Muscle layer of duodenum (tissue), 2 donors: ENCODE measurements around the gene UBTD1.

Source experiments
- H3K27ac ChIP-seq: one replicate; pipeline ENCODE4 v1.7.0; 2013; ENCODE audit warnings: mild to moderate bottlenecking, low read length
- H3K27me3 ChIP-seq: one replicate; pipeline ENCODE4 v1.7.0; 2013; ENCODE audit warnings: low read depth, mild to moderate bottlenecking, control low read depth, low read length
- H3K36me3 ChIP-seq, 2 donors: one replicate each; pipeline ENCODE4 v1.7.0; 2013; ENCODE audit warnings: low read length in 2 of 2, control low read depth in 1 of 2, mild to moderate bottlenecking in 1 of 2; ENCODE audit not compliant: insufficient read depth in 2 of 2, control insufficient read depth in 1 of 2
- H3K4me1 ChIP-seq, 2 donors: one replicate each; pipeline ENCODE4 v1.7.0; 2013; ENCODE audit warnings: low read length in 2 of 2, mild to moderate bottlenecking in 2 of 2, control low read depth in 1 of 2, moderate library complexity in 1 of 2; ENCODE audit not compliant: insufficient read depth in 2 of 2, control insufficient read depth in 1 of 2
- H3K4me3 ChIP-seq, 2 donors: one replicate each; pipeline ENCODE4 v1.7.0; 2013; ENCODE audit warnings: low read length in 2 of 2, low read depth in 1 of 2, mild to moderate bottlenecking in 1 of 2
- H3K9me3 ChIP-seq, 2 donors: one replicate each; pipeline ENCODE4 v1.7.0; 2013; ENCODE audit warnings: low read length in 2 of 2, control low read depth in 1 of 2, mild to moderate bottlenecking in 1 of 2; ENCODE audit not compliant: control insufficient read depth in 1 of 2
- donor health status: healthy.

The UBTD1 gene

DNA sequence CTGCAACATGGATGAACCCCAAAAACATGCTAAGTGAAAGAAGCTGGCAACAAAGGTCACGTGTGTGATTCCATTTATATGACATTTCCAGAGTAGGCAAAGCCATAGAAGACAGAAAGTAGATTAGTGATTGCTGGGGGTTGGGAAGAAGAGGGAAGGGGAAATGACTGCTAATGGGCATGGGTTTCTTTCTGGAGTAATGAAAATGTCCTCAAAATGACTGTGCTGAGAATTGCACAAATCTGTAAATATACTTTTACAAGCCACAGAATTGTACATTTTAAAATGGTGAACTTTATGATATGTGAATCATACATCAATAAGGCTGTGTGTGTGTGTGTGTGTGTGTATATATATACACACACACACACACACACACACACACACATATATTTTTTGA lies 16.3 kb upstream of the UBTD1 start:
- H3K27me3 ChIP-seq, result no peaks in the 10 kb centered on the region
- no peak overlapping the region for H3K27ac ChIP-seq
- no peak overlapping the region for H3K4me3 ChIP-seq
- H3K4me1 ChIP-seq, result no peaks in the 10 kb centered on the region
- no peaks in the 10 kb centered on the region for H3K9me3 ChIP-seq
- peaks cover 28 to 39% of the 10 kb centered on the region in 2 donors for H3K36me3 ChIP-seq

DNA sequence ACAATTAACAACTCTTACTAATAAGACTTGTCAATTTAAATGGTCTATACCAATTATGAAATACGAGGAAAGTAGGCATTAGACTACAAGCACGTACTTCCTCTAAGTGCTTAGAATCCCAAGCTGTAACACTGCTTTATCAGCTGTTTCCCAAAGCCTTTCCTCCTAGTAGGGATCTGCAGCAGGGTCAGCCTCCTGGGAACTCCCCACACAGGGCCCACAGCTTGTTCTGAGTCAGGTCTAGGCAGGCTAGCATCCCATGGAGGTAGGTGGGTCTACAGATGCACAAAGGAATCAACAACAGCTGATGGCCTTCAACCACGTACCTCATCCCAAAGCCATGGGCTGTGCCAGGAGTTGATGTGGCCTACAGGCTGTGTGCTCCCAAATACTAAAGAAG lies 15.2 kb upstream of the UBTD1 start:
- no peak overlapping the region for H3K27ac ChIP-seq
- no peaks in the 10 kb centered on the region for H3K9me3 ChIP-seq
- no peaks in the 10 kb centered on the region for H3K27me3 ChIP-seq
- no peaks in the 10 kb centered on the region for H3K4me1 ChIP-seq
- H3K36me3 ChIP-seq, result peaks cover 17 to 31% of the 10 kb centered on the region in 2 donors
- no peak overlapping the region for H3K4me3 ChIP-seq

DNA sequence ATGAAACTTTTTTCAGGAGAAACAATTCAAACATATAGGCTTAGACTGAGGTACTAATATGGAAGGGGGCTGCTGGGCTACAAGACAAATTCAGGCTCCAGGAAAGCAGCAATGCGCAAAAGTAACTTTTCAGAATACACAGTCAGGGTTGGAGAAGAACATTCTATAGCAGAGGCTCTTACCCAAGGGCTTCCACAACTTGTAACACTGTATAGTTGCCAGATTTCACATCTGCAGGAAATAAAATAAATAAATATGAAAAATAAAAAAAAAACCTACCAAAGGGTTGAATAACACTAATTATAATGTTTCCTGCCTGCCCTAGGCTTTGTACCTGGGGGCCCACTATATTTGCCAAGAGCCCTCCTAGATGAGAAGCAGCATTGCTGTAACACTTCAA lies 14.8 kb upstream of the UBTD1 start:
- Histone ChIP-seq H3K27ac (no peak overlapping the region), H3K36me3 (peaks cover 15 to 29% of the 10 kb centered on the region in 2 donors), H3K9me3 (no peaks in the 10 kb centered on the region), H3K4me3 (no peak overlapping the region), H3K27me3 (no peaks in the 10 kb centered on the region), H3K4me1 (no peaks in the 10 kb centered on the region)

DNA sequence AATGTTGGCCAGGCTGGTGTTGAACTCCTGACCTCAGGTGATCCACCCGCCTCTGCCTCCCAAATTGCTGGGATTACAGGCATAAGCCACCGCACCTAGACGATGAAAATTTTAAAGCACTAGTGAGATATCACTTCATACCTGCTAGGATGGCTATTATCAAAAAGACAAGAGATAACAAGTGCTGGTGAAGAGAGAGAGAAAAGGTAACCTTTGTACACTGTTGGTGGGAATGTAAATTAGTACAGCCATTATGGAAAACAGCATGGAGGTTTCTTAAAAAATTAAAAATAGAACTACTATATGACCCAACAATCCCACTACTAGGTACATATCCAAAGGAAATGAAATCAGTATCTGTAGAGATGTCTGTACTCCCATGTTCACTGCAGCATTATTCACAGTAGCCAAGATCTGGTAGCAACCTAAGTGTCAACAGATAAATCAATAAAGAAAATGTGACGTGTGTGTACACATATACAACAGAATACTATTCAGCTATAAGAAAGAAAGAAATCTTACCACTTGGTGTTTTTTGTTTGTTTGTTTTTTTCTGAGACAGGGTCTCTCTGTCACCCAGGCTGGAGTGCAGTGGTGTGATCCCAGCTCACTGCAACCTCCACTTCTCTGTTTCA lies 13.0 kb upstream of the UBTD1 start:
- Histone ChIP-seq H3K27ac (no peak overlapping the region), H3K27me3 (no peaks in the 10 kb centered on the region), H3K36me3 (peaks cover 11 to 13% of the 10 kb centered on the region in 2 donors), H3K4me1 (peaks cover 0 to 15% of the 10 kb centered on the region in 2 donors), H3K4me3 (no peak overlapping the region), H3K9me3 (no peaks in the 10 kb centered on the region)

DNA sequence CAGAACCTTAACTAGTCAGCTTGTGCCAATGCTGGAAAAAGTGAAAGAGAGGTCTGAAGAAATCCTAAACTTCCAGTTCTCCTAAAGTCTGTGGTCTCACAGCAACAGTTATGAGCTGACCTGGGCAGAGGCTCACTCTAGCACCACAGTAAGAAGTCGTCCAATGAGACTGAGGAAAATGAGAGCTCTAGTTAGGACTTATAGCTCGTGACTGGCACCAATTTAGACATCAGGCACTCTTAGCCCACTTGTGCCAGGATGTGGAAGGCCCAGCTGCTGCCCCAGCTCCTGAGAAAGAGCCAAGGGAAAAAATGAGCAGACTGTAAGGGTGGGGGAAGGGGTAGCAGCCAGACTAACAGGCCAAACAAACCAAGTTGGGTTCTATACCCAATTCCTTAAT lies 8.1 kb upstream of the UBTD1 start:
- Histone ChIP-seq H3K4me3 (no peak overlapping the region), H3K36me3 (no peaks in the 10 kb centered on the region), H3K27ac (peak overlapping the region; percentile 9), H3K27me3 (no peaks in the 10 kb centered on the region), H3K4me1 (peaks cover 10 to 41% of the 10 kb centered on the region in 2 donors), H3K9me3 (no peaks in the 10 kb centered on the region)

DNA sequence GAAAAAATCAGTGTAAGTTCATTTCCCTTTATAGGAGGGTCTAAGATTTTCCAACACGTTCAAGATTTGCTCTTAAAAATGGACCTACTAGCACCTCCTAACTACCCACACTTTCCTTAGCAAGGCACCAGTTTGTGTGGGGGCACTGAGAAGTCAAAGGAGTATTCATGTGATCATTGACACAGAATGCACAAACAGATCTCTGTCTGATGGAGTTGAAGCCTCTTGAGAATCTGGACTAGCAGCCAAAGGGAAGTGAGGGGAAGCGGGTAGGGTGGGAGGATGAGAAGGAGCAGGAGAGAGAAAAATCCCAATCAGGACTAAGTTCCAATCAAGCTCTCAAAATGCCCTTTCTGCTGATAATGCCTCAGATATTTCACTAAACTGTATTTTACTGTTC lies 4.6 kb upstream of the UBTD1 start:
- Histone ChIP-seq H3K27me3 (no peaks in the 10 kb centered on the region), H3K4me1 (peaks cover 10 to 59% of the 10 kb centered on the region in 2 donors), H3K36me3 (no peaks in the 10 kb centered on the region), H3K4me3 (no peak overlapping the region), H3K27ac (peak overlapping the region; percentile 1), H3K9me3 (no peaks in the 10 kb centered on the region)

DNA sequence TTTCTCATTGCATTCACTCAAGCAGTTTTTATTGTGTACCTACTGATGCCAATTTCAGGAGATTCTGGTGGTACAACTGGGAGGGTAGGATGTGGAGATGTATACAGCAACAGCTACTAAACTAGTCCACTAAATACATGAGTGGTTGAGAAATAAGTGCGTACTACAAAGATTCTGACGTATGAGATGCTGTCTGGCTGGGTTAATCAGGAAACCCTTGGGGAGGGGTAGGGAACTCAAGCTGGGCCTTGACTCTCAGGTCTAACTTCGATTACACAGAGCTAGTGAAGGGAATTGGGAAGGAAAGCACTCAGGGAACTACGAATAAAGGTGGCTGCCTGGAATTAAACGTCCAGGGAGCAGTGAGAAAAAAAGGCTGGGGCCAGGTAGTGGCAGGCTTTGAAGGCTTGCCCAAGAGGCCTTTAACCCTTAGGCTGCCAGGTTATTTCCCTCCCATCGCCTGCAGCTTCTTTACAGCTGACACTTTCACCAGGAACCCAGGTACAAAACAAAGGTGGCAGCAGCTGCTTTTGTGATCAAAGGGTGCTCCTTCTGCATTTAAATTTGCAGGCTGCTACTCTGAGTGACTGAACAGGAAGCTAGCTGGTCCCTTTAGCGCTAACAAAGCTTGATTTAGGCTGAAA lies 3.7 kb upstream of the UBTD1 start:
- Histone ChIP-seq H3K27ac (peak overlapping the region; percentile 1), H3K36me3 (no peaks in the 10 kb centered on the region), H3K27me3 (no peaks in the 10 kb centered on the region), H3K4me1 (peaks cover 10 to 52% of the 10 kb centered on the region in 2 donors), H3K9me3 (no peaks in the 10 kb centered on the region), H3K4me3 (no peak overlapping the region)

DNA sequence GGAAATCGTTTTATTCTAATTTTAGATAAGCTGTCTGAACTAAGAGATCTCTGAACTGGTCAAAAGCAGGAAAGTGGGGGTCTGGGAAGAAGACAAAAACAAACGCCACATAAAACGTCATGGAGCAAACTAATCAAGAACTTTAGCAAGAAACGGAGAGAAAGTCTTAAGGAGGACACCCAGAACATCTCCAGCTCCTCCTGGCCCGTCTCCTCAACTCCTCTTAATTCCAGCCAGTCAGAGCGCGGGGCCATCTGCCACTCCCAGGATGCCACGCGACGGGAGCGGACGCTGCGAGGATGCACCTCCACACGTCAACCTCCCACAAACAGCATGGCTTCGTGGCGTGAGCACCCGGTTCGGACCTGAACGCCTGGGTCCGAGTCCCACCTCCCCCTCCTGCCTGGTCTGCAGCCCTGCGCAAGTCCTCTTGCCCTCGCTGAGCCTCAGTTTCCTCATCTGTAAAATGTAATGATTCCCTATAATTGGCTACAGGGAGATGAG lies 1.1 kb upstream of the UBTD1 start:
- H3K4me1 ChIP-seq, result peaks cover 10 to 50% of the 10 kb centered on the region in 2 donors

DNA sequence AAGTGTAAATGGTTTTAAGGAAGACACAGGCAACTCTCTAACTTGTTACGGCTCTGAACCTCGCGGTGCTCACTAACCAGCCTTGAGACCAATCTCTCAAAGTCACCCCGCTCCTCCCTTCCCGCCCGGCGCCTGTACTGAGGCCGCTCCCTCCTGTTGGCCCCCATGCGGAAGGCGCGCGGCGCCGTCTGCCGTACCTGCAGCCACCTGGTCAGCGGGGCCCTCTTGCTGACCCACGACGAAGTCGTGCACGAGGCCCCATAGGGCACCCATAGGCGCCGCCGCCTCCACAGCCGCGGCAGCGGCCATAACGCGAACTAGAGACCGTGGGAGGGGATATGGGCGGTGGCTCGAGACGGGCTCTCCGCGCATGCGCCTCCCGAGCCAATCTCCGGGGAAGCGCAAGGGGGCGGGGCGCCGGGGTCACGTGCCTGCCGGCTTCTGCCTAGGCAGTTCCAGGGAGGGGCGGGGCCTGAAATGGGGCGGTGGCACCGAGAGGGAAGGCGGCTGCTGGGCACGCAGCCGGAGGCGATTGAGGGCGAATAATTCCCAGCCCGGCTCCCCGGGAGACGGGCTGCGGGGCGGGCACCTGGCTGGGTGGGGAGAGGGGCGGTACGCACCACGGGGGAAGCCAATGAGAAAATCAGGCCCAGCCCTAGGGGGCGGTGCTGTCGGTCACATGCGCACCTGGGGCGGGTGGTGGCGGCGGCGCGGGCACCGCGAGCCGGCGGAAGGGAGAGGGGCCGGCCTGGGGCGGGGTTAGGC lies 466 bp upstream of the UBTD1 start, which contains the start of gene MMS19:
Gene MMS19, minus strand, starts transcription at position 347 of the 765 bp plus-strand sequence. Its CDS starts 38 bp downstream, at position 309.
- H3K9me3 ChIP-seq, result no peaks in the 10 kb centered on the region
- peak within 1 kb of the TSS; percentile 93 for H3K27ac ChIP-seq
- H3K27me3 ChIP-seq, result no peaks in the 10 kb centered on the region
- H3K4me3 ChIP-seq, result peak within 1 kb of the TSS; percentile 87 to 96
- peaks cover 10 to 50% of the 10 kb centered on the region in 2 donors for H3K4me1 ChIP-seq
- no peaks in the 10 kb centered on the region for H3K36me3 ChIP-seq

More for the DNA sequence above, 1.1 kb upstream of the UBTD1 start:
- Histone ChIP-seq H3K4me3 (peak overlapping the region; percentile 87 to 96), H3K36me3 (no peaks in the 10 kb centered on the region), H3K27ac (peak overlapping the region; percentile 93), H3K27me3 (no peaks in the 10 kb centered on the region), H3K9me3 (no peaks in the 10 kb centered on the region)

DNA sequence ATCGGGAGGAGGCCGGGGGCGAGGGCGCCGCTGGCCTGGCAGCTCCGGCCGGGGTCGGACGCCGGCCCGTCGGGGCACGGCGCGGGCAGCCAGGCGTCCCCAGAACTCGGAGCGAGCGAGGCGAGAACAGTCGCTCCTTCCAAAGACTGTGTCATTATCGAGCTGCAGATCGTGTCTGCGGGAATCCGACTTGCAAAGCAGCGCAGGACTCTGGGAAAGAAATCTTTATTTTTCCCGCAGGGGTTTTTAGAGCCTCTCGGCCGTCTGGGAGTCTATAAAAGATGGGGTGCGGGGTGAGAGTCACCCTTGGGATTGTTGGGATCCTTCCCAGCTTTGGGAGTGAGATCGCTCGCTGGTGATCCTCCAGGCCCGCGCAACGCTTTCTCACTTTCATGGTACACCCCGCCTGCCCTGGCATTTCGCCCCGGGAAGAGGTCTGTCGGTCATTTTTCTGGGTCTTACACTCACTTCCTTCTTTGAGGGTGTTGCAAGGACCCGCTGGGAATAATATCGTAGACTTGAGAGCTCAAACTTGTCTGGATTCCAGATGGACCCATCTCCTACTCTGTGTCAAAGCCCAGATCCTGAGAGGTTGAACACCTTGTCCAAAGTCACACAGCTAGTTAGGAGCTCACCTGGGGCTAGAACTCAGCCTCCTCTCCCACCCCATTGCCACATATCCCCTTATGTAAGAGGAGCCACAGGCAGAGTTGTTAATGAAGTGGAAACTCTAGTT lies 1.0 kb downstream of the UBTD1 start:
- no peaks in the 10 kb centered on the region for H3K27me3 ChIP-seq
- peak overlapping the region; percentile 73 for H3K27ac ChIP-seq
- H3K4me3 ChIP-seq, result peak overlapping the region; percentile 67 to 87
- H3K36me3 ChIP-seq, result no peaks in the 10 kb centered on the region
- peaks cover 6 to 37% of the 10 kb centered on the region in 2 donors for H3K4me1 ChIP-seq
- H3K9me3 ChIP-seq, result no peaks in the 10 kb centered on the region

DNA sequence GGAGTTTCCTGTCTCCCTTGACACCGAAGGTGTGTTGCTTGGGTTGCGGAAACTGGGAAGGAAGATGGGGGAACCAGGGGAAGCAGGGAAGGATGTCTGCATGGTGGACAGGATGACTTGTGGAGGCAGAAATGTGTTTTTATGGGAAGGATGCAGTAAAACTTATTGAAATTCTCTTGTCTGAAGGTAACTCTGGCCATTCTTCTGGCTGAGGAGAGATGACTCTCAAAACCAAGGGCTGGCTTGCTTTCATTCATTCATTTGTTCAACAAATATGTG lies 1.5 kb downstream of the UBTD1 start:
- H3K4me1 ChIP-seq, result peaks cover 1 to 32% of the 10 kb centered on the region in 2 donors
- peak overlapping the region; percentile 73 for H3K27ac ChIP-seq
- no peaks in the 10 kb centered on the region for H3K27me3 ChIP-seq
- H3K36me3 ChIP-seq, result no peaks in the 10 kb centered on the region
- H3K4me3 ChIP-seq, result peak overlapping the region; percentile 67 to 87
- no peaks in the 10 kb centered on the region for H3K9me3 ChIP-seq
